HEK293 (cell line): ENCODE results near the gene CLTC.

Experiments used
- CTCF ChIA-PET: fragments of 350-600 bp; formaldehyde crosslinking; extraction: SDS; loops from one replicate; lab custom pipeline; 2021; ENCODE audit warnings: antibody characterized with exemption; lab: Yijun Ruan, JAX
- POLR2A ChIA-PET: fragments of 300-600 bp; formaldehyde crosslinking; extraction: SDS; loops from one replicate; lab custom pipeline; 2020; ENCODE audit warnings: antibody characterized with exemption, inconsistent platforms; lab: Yijun Ruan, JAX
- H3K27ac ChIP-seq: fragments of 200-500 bp; sonication (Bioruptor generic); 2 replicates; pipeline ENCODE4 v1.5.1; 2014; ENCODE audit warnings: low read depth, low read length, control low read depth, inconsistent platforms; ENCODE audit errors: extremely low read depth
- H3K36me3 ChIP-seq, 2 experiments: fragments of 200-500 bp in 1 of 2; sonication (Bioruptor generic) in 1 of 2; 1 replicate in 1 of 2; 2 replicates in 1 of 2; pipeline ENCODE4 v1.5.1; 2014 to 2017; ENCODE audit warnings: inconsistent platforms in 2 of 2, low read length in 2 of 2; ENCODE audit not compliant: control insufficient read depth in 2 of 2, insufficient read depth in 1 of 2
- H3K4me1 ChIP-seq: fragments of 200-500 bp; sonication (Bioruptor generic); 2 replicates; pipeline ENCODE4 v1.5.1; 2014; ENCODE audit warnings: mild to moderate bottlenecking, low read length, inconsistent platforms; ENCODE audit not compliant: control insufficient read depth, insufficient read depth
- H3K4me3 ChIP-seq: 2 replicates; pipeline ENCODE4 v1.5.1; 2011; ENCODE audit warnings: low read depth, mild to moderate bottlenecking, control low read depth, low read length, moderate library complexity
- H3K9me3 ChIP-seq: fragments of 200-500 bp; sonication (Bioruptor generic); 2 replicates; pipeline ENCODE4 v1.5.1; 2014; ENCODE audit warnings: low read depth, low read length, inconsistent platforms; ENCODE audit not compliant: control insufficient read depth, insufficient read depth
- HOXA7 ChIP-seq: sonication (generic); formaldehyde crosslinking; IDR thresholded peaks from 2 replicates; pipeline ENCODE4 v1.8.1; 2022; ENCODE audit warnings: missing genetic modification reagents, borderline replicate concordance
- HOXC10 ChIP-seq: sonication (generic); formaldehyde crosslinking; IDR thresholded peaks from 2 replicates; pipeline ENCODE4 v1.8.1; 2023; ENCODE audit warnings: mild to moderate bottlenecking, missing genetic modification reagents
- INSM2 ChIP-seq: fragments of 450-650 bp; formaldehyde crosslinking; IDR thresholded peaks from 2 replicates; pipeline ENCODE4 v1.5.1; 2016; ENCODE audit warnings: missing biosample characterization, missing genetic modification characterization
- KLF7 ChIP-seq: fragments of 450-650 bp; formaldehyde crosslinking; IDR thresholded peaks from 2 replicates; pipeline ENCODE4 v1.5.1; 2016; ENCODE audit warnings: missing biosample characterization, missing genetic modification characterization, borderline replicate concordance
- KLF8 ChIP-seq: fragments of 450-650 bp; formaldehyde crosslinking; IDR thresholded peaks from 2 replicates; pipeline ENCODE4 v1.5.1; 2016; ENCODE audit warnings: missing biosample characterization, missing genetic modification characterization
- KLF9 ChIP-seq: fragments of 450-650 bp; formaldehyde crosslinking; IDR thresholded peaks from 2 replicates; pipeline ENCODE4 v1.5.1; 2016; ENCODE audit warnings: missing biosample characterization, missing genetic modification characterization, low read depth
- RBAK ChIP-seq: fragments of 450-650 bp; formaldehyde crosslinking; IDR thresholded peaks from 2 replicates; pipeline ENCODE4 v1.5.1; 2016; ENCODE audit warnings: missing biosample characterization, missing genetic modification characterization
- REPIN1 ChIP-seq: fragments of 450-650 bp; formaldehyde crosslinking; IDR thresholded peaks from 2 replicates; pipeline ENCODE4 v1.5.1; 2017; ENCODE audit warnings: missing biosample characterization, missing genetic modification characterization, low read depth
- SP7 ChIP-seq: fragments of 450-650 bp; formaldehyde crosslinking; IDR thresholded peaks from 2 replicates; pipeline ENCODE4 v1.5.1; 2016; ENCODE audit warnings: missing biosample characterization, missing genetic modification characterization
- WT1 ChIP-seq: fragments of 450-650 bp; formaldehyde crosslinking; IDR thresholded peaks from 2 replicates; pipeline ENCODE4 v1.5.1; 2016; ENCODE audit warnings: missing biosample characterization, missing genetic modification characterization
- YY1 ChIP-seq: fragments of 450-650 bp; formaldehyde crosslinking; IDR thresholded peaks from 2 replicates; pipeline ENCODE4 v1.5.1; 2018; ENCODE audit warnings: missing biosample characterization, missing genetic modification characterization
- ZFHX2 ChIP-seq: fragments of 450-650 bp; formaldehyde crosslinking; conservative IDR thresholded peaks from 2 replicates; pipeline ENCODE4 v1.5.1; 2016; ENCODE audit warnings: missing biosample characterization, missing genetic modification characterization
- ZNF174 ChIP-seq: fragments of 450-650 bp; formaldehyde crosslinking; IDR thresholded peaks from 2 replicates; pipeline ENCODE4 v1.5.0; 2017; ENCODE audit warnings: missing biosample characterization, mild to moderate bottlenecking, missing genetic modification characterization
- ZNF239 ChIP-seq: fragments of 450-650 bp; formaldehyde crosslinking; IDR thresholded peaks from 2 replicates; pipeline ENCODE4 v1.5.1; 2016; ENCODE audit warnings: missing biosample characterization, missing genetic modification characterization
- ZNF248 ChIP-seq: fragments of 450-650 bp; formaldehyde crosslinking; IDR thresholded peaks from 2 replicates; pipeline ENCODE4 v1.5.1; 2017; ENCODE audit warnings: missing biosample characterization, missing genetic modification characterization
- ZNF280C ChIP-seq: fragments of 450-650 bp; formaldehyde crosslinking; IDR thresholded peaks from 2 replicates; pipeline ENCODE4 v1.5.1; 2016; ENCODE audit warnings: missing biosample characterization, missing genetic modification characterization
- ZNF311 ChIP-seq: fragments of 450-650 bp; formaldehyde crosslinking; IDR thresholded peaks from 2 replicates; pipeline ENCODE4 v1.5.1; 2017; ENCODE audit warnings: missing biosample characterization, missing genetic modification characterization, borderline replicate concordance
- ZNF580 ChIP-seq: fragments of 450-650 bp; formaldehyde crosslinking; IDR thresholded peaks from 2 replicates; pipeline ENCODE4 v1.5.1; 2016; ENCODE audit warnings: missing biosample characterization, missing genetic modification characterization
- ZNF626 ChIP-seq: fragments of 450-650 bp; sonication (Bioruptor Pico); formaldehyde crosslinking; IDR thresholded peaks from 2 replicates; pipeline ENCODE4 v1.5.1; 2018; ENCODE audit warnings: missing biosample characterization, missing genetic modification characterization, inconsistent platforms
- ZNF670 ChIP-seq: fragments of 450-650 bp; formaldehyde crosslinking; IDR thresholded peaks from 2 replicates; pipeline ENCODE4 v1.5.1; 2016; ENCODE audit warnings: missing biosample characterization, missing genetic modification characterization, low read depth
- ZNF677 ChIP-seq: fragments of 450-650 bp; IDR thresholded peaks from 2 replicates; pipeline ENCODE4 v1.5.0; 2018; ENCODE audit warnings: missing biosample characterization, mild to moderate bottlenecking, missing genetic modification characterization, moderate library complexity
- ZNF701 ChIP-seq: fragments of 450-650 bp; formaldehyde crosslinking; IDR thresholded peaks from 2 replicates; pipeline ENCODE4 v1.5.1; 2016; ENCODE audit warnings: missing biosample characterization, missing genetic modification characterization
- ZNF785 ChIP-seq: fragments of 450-650 bp; formaldehyde crosslinking; IDR thresholded peaks from 2 replicates; pipeline ENCODE4 v1.5.1; 2016; ENCODE audit warnings: missing biosample characterization, missing genetic modification characterization
- ZNF843 ChIP-seq: fragments of 450-650 bp; formaldehyde crosslinking; IDR thresholded peaks from 2 replicates; pipeline ENCODE4 v1.5.1; 2016; ENCODE audit warnings: missing biosample characterization, missing genetic modification characterization
- ZXDB ChIP-seq: fragments of 450-650 bp; formaldehyde crosslinking; IDR thresholded peaks from 2 replicates; pipeline ENCODE4 v1.5.1; 2016; ENCODE audit warnings: missing biosample characterization, missing genetic modification characterization
- TF ChIP-seq, protein P1 (sequence below): fragments of 450-650 bp; formaldehyde crosslinking; IDR thresholded peaks from 2 replicates; pipeline ENCODE4 v1.5.1; 2016; ENCODE audit warnings: missing biosample characterization, missing genetic modification characterization
- TF ChIP-seq, protein P2 (sequence below): fragments of 450-650 bp; formaldehyde crosslinking; IDR thresholded peaks from 2 replicates; pipeline ENCODE4 v1.5.1; 2016; ENCODE audit warnings: missing biosample characterization, missing genetic modification characterization

Gene CLTC

DNA sequence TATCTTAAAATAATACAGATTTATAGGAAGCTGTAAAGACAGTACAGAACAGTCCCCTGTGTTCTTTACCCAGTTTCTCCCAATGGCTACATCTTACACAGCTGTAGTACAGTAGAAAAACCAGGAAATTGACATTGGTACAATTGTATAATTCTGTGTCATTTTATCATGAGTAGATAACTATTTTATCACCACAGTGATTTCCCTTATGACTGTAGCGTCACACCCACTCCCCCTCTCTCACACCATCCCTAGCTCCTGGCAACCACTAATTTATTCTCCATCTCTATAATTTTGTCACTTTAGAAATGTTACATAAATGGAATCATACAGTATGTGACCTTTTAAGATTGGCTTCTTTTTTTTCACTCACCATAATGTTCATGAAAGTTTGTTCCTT is 30.9 kb downstream of the CLTC start:
- no peak for TF ChIP-seq ZNF626 (tag by site-specific recombination)
- TF ChIP-seq REPIN1 (tag by site-specific recombination), result no peak
- no peak for TF ChIP-seq YY1
- no peak for TF ChIP-seq INSM2 (tag by site-specific recombination)
- TF ChIP-seq WT1 (tag by site-specific recombination), result no peak
- no peak for TF ChIP-seq ZNF670
- no peak for TF ChIP-seq KLF7 (tag by site-specific recombination)
- TF ChIP-seq ZNF311, result no peak
- no peak for TF ChIP-seq ZNF843 (tag by site-specific recombination)
- no peak for TF ChIP-seq ZFHX2 (tag by site-specific recombination)
- no peak for TF ChIP-seq HOXC10 (CRISPR knock-in tag)
- no peak for TF ChIP-seq KLF8 (tag by site-specific recombination)
- TF ChIP-seq ZXDB, result no peak
- TF ChIP-seq ZNF580 (tag by site-specific recombination), result no peak
- no peak for TF ChIP-seq ZNF701 (tag by site-specific recombination)
- no peak for TF ChIP-seq ZNF785 (tag by site-specific recombination)
- TF ChIP-seq, protein P1, sequence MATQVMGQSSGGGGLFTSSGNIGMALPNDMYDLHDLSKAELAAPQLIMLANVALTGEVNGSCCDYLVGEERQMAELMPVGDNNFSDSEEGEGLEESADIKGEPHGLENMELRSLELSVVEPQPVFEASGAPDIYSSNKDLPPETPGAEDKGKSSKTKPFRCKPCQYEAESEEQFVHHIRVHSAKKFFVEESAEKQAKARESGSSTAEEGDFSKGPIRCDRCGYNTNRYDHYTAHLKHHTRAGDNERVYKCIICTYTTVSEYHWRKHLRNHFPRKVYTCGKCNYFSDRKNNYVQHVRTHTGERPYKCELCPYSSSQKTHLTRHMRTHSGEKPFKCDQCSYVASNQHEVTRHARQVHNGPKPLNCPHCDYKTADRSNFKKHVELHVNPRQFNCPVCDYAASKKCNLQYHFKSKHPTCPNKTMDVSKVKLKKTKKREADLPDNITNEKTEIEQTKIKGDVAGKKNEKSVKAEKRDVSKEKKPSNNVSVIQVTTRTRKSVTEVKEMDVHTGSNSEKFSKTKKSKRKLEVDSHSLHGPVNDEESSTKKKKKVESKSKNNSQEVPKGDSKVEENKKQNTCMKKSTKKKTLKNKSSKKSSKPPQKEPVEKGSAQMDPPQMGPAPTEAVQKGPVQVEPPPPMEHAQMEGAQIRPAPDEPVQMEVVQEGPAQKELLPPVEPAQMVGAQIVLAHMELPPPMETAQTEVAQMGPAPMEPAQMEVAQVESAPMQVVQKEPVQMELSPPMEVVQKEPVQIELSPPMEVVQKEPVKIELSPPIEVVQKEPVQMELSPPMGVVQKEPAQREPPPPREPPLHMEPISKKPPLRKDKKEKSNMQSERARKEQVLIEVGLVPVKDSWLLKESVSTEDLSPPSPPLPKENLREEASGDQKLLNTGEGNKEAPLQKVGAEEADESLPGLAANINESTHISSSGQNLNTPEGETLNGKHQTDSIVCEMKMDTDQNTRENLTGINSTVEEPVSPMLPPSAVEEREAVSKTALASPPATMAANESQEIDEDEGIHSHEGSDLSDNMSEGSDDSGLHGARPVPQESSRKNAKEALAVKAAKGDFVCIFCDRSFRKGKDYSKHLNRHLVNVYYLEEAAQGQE (tag by site-specific recombination), result no peak
- TF ChIP-seq SP7 (tag by site-specific recombination), result no peak

GRCh38 chr17:59651346-59651745 is 31.7 kb downstream of the CLTC start:
- Histone ChIP-seq H3K27ac (no peak overlapping the region), H3K36me3 (peaks cover 85 to 96% of the 10 kb centered on the region in 2 experiments), H3K4me1 (peaks cover 9% of the 10 kb centered on the region; the same call in 1 of the 2 replicates), H3K9me3 (no peaks in the 10 kb centered on the region), H3K4me3 (no peak overlapping the region)
- POLR2A ChIA-PET, result no interaction called here
- CTCF ChIA-PET, result interaction anchor here (0.7 kb wide), 1 partner anchor 48 kb away, joined by 3 read pairs; no protein-coding TSS in a partner anchor
- TF ChIP-seq ZNF248 (tag by site-specific recombination), result no peak
- TF ChIP-seq KLF9 (tag by site-specific recombination), result no peak
- no peak for TF ChIP-seq RBAK
- TF ChIP-seq ZNF174 (tag by site-specific recombination), result no peak
- TF ChIP-seq ZNF677, result no peak
- no peak for TF ChIP-seq ZNF239 (tag by site-specific recombination)
- TF ChIP-seq ZNF280C (tag by site-specific recombination), result no peak
- TF ChIP-seq, protein P2, sequence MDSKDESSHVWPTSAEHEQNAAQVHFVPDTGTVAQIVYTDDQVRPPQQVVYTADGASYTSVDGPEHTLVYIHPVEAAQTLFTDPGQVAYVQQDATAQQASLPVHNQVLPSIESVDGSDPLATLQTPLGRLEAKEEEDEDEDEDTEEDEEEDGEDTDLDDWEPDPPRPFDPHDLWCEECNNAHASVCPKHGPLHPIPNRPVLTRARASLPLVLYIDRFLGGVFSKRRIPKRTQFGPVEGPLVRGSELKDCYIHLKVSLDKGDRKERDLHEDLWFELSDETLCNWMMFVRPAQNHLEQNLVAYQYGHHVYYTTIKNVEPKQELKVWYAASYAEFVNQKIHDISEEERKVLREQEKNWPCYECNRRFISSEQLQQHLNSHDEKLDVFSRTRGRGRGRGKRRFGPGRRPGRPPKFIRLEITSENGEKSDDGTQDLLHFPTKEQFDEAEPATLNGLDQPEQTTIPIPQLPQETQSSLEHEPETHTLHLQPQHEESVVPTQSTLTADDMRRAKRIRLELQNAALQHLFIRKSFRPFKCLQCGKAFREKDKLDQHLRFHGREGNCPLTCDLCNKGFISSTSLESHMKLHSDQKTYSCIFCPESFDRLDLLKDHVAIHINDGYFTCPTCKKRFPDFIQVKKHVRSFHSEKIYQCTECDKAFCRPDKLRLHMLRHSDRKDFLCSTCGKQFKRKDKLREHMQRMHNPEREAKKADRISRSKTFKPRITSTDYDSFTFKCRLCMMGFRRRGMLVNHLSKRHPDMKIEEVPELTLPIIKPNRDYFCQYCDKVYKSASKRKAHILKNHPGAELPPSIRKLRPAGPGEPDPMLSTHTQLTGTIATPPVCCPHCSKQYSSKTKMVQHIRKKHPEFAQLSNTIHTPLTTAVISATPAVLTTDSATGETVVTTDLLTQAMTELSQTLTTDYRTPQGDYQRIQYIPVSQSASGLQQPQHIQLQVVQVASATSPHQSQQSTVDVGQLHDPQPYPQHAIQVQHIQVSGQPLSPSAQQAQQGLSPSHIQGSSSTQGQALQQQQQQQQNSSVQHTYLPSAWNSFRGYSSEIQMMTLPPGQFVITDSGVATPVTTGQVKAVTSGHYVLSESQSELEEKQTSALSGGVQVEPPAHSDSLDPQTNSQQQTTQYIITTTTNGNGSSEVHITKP, result no peak
- TF ChIP-seq REPIN1 (tag by site-specific recombination), result no peak
- no peak for TF ChIP-seq HOXA7

More for the DNA sequence above, 30.9 kb downstream of the CLTC start:
- CTCF ChIA-PET, result interaction anchor here (0.7 to 0.9 kb wide), 2 partner anchors 48 to 128 kb away, joined by 3 to 5 read pairs; no protein-coding TSS in a partner anchor
- Histone ChIP-seq H3K9me3 (no peaks in the 10 kb centered on the region), H3K27ac (no peak overlapping the region), H3K4me1 (peaks cover 9% of the 10 kb centered on the region; the same call in 1 of the 2 replicates), H3K36me3 (peaks cover 83 to 96% of the 10 kb centered on the region in 2 experiments), H3K4me3 (no peak overlapping the region)
- POLR2A ChIA-PET, result no interaction called here
